PC-9 (cell line): ENCODE measurements around the gene PCED1A. TPM values are rescaled to one million over a fixed set of nuclear protein-coding genes. Genes with fewer than 3 reads are reported as not detected.

Experiments
- BruUV-seq: library from RNA; stranded (reverse); fragments of 400-500 nt; replicated peaks from 2 replicates; lab custom pipeline; 2021; lab: Mats Ljungman, UMichigan
- CTCF ChIA-PET: fragments of 300-600 bp; sonication (Branson Sonifier 250); formaldehyde crosslinking; loops from one replicate; lab custom pipeline; 2022; ENCODE audit warnings: antibody characterized with exemption; lab: Charles Lee
- POLR2A ChIA-PET: fragments of 300-600 bp; sonication (Branson Sonifier 250); formaldehyde crosslinking; loops from one replicate; lab custom pipeline; 2022; ENCODE audit warnings: antibody characterized with exemption; ENCODE audit not compliant: unreplicated experiment; lab: Charles Lee
- DNase-seq, 2 experiments: peaks; one replicate each; pipeline versions ENCODE4 v3.0.0 to v3.0.0-alpha.2; 2015 to 2022; ENCODE audit warnings: mixed read lengths in 1 of 2
- H2AFZ ChIP-seq: fragments of 200-600 bp; sonication (generic); 2 replicates; pipeline ENCODE4 v1.8.1; 2017; ENCODE audit warnings: antibody characterized with exemption
- H3F3A ChIP-seq: fragments of 200-600 bp; sonication (generic); 2 replicates; pipeline ENCODE4 v1.8.1; 2017; ENCODE audit warnings: antibody characterized with exemption, mild to moderate bottlenecking, low read depth; ENCODE audit not compliant: insufficient read depth
- H3K27ac ChIP-seq: fragments of 200-600 bp; sonication (generic); 2 replicates; pipeline ENCODE4 v1.6.1; 2016; ENCODE audit warnings: mixed run types
- H3K27me3 ChIP-seq: fragments of 200-600 bp; sonication (generic); 2 replicates; pipeline ENCODE4 v1.6.1; 2016; ENCODE audit warnings: low read depth, mixed run types; ENCODE audit not compliant: insufficient read depth
- H3K36me3 ChIP-seq: fragments of 200-600 bp; sonication (generic); 2 replicates; pipeline ENCODE4 v1.6.1; 2016; ENCODE audit warnings: low read depth, mixed run types
- H3K4me1 ChIP-seq: fragments of 200-600 bp; sonication (generic); replicated peaks from 2 replicates; pipeline ENCODE4 v1.6.1; 2016; ENCODE audit warnings: mixed run types; ENCODE audit not compliant: insufficient read depth
- H3K4me2 ChIP-seq: fragments of 200-600 bp; sonication (generic); 2 replicates; pipeline ENCODE4 v1.6.1; 2017; ENCODE audit warnings: mixed run types
- H3K4me3 ChIP-seq: fragments of 200-600 bp; sonication (generic); 2 replicates; pipeline ENCODE4 v1.6.1; 2016; ENCODE audit warnings: mixed run types
- H3K79me2 ChIP-seq: fragments of 200-600 bp; sonication (generic); 2 replicates; pipeline ENCODE4 v1.6.1; 2017; ENCODE audit warnings: low read depth, mixed run types
- H3K9me2 ChIP-seq: fragments of 200-600 bp; sonication (generic); 2 replicates; pipeline ENCODE4 v1.8.1; 2017; ENCODE audit warnings: mild to moderate bottlenecking; ENCODE audit not compliant: insufficient read depth
- H3K9me3 ChIP-seq: fragments of 200-600 bp; sonication (generic); 2 replicates; pipeline ENCODE4 v1.8.1; 2016; ENCODE audit warnings: low read depth; ENCODE audit not compliant: insufficient read depth
- H4K20me1 ChIP-seq: fragments of 200-600 bp; sonication (generic); 2 replicates; pipeline ENCODE4 v1.8.1; 2017; ENCODE audit not compliant: insufficient read depth
- CTCF ChIP-seq: fragments of 200-600 bp; sonication (generic); conservative IDR thresholded peaks from 2 replicates; pipeline ENCODE4 v1.6.1; 2017; ENCODE audit warnings: mixed run types, antibody characterized with exemption, mild to moderate bottlenecking, moderate library complexity
- EZH2 ChIP-seq: fragments of 200-600 bp; sonication (generic); IDR thresholded peaks from 2 replicates; pipeline ENCODE4 v1.8.0; 2017; ENCODE audit warnings: antibody characterized with exemption, low read depth
- intact Hi-C: fragments of 100-400 bp; cut with micrococcal nuclease; formaldehyde crosslinking; loops from one replicate; pipeline ENCODE4 v1.10.0; 2022; ENCODE audit not compliant: unreplicated experiment
- total RNA-seq: library from RNA; stranded (reverse); gene quantifications from 2 replicates; pipeline ENCODE4 v1.2.3, GENCODE V29; 2021

The PCED1A gene
- total RNA-seq, 1 experiment from 2014 or later: 47.9 TPM

GRCh38 chr20:2822073-2822472 lies 18.4 kb downstream of the PCED1A start:
- intact Hi-C loops: no loop called here
- ChIA-PET CTCF (no interaction called here), POLR2A (no interaction called here)
- Histone ChIP-seq H4K20me1 (no peaks in the 10 kb centered on the region), H2AFZ (no peak overlapping the region), H3K27ac (no peak overlapping the region), H3K4me3 (no peak overlapping the region), H3K4me1 (no peaks in the 10 kb centered on the region), H3F3A (no peaks in the 10 kb centered on the region), H3K79me2 (no peaks in the 10 kb centered on the region), H3K4me2 (no peak overlapping the region), H3K27me3 (no peaks in the 10 kb centered on the region), H3K36me3 (no peaks in the 10 kb centered on the region), H3K9me3 (no peaks in the 10 kb centered on the region), H3K9me2 (no peaks in the 10 kb centered on the region)
- no TSS peak for BruUV-seq
- TF ChIP-seq CTCF (no peak), EZH2 (no peak)
- DNase-seq: no peak

GRCh38 chr20:2820896-2821869 lies 19.3 kb downstream of the PCED1A start:
- Histone ChIP-seq H3K9me2 (no peaks in the 10 kb centered on the region), H3F3A (no peaks in the 10 kb centered on the region), H3K79me2 (no peaks in the 10 kb centered on the region), H3K4me1 (no peaks in the 10 kb centered on the region), H2AFZ (no peak overlapping the region), H4K20me1 (no peaks in the 10 kb centered on the region), H3K9me3 (no peaks in the 10 kb centered on the region), H3K4me2 (no peak overlapping the region), H3K36me3 (no peaks in the 10 kb centered on the region), H3K27ac (no peak overlapping the region), H3K4me3 (no peak overlapping the region), H3K27me3 (no peaks in the 10 kb centered on the region)
- no peak for TF ChIP-seq EZH2
- no peak for TF ChIP-seq CTCF
- no peak for DNase-seq
- intact Hi-C loops: no loop called here
- ChIA-PET POLR2A (no interaction called here), CTCF (no interaction called here)
- BruUV-seq: no TSS peak

GRCh38 chr20:2820084-2820895 lies 20.2 kb downstream of the PCED1A start:
- Histone ChIP-seq H3K9me3 (no peaks in the 10 kb centered on the region), H3K27ac (no peak overlapping the region), H3K4me1 (peaks cover 6% of the 10 kb centered on the region), H3K27me3 (no peaks in the 10 kb centered on the region), H2AFZ (no peak overlapping the region), H4K20me1 (no peaks in the 10 kb centered on the region), H3K4me3 (no peak overlapping the region), H3F3A (peaks cover 1% of the 10 kb centered on the region; the same call in 1 of the 2 replicates), H3K9me2 (no peaks in the 10 kb centered on the region), H3K79me2 (no peaks in the 10 kb centered on the region), H3K4me2 (no peak overlapping the region), H3K36me3 (no peaks in the 10 kb centered on the region)
- no TSS peak for BruUV-seq
- TF ChIP-seq EZH2 (no peak), CTCF (no peak)
- POLR2A ChIA-PET: no interaction called here
- DNase-seq: no peak
- CTCF ChIA-PET: no interaction called here
- intact Hi-C loops: no loop called here
